Measurements from ENCODE around the gene TRPV2. TPM values are rescaled to one million over a fixed set of nuclear protein-coding genes. Genes with fewer than 3 reads are reported as not detected.

TRPV2 gene
- total RNA-seq, 1 donor from 2014 or later: 6.7 TPM

DNA sequence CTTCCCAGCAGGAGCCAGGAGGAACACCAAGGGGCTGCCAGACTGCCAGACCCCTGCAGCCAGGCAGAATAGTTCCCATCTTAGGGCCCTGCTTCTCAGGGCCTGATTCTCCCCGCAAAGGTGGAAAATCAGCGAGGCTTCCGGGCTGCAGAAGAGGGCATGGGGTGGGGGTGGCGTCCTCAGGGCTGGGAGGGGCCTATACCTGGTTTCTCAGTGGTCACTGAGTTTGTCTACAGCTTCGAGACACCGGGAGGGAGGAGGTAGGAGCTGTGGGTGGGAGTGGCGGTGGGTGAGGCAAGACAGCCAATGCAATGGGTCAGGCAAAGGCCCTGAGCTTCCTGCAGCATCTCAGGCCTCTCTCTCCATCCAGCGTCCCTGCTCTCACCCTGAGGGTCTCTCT is 62.3 kb downstream of the TRPV2 start:
- Histone ChIP-seq H3K27me3 (ENCODE audit: low read depth) (no peaks in the 10 kb centered on the region), H3K4me3 (no peak overlapping the region), H3K9me3 (replicated peaks) (no peaks in the 10 kb centered on the region), H3K4me1 (peaks cover 10% of the 10 kb centered on the region), H3K36me3 (no peaks in the 10 kb centered on the region), H3K27ac (replicated peaks) (peak overlapping the region; percentile 60)
- intact Hi-C loops (cut with micrococcal nuclease): no loop called here
- DNase-seq: no peak
- TF ChIP-seq, protein P1, sequence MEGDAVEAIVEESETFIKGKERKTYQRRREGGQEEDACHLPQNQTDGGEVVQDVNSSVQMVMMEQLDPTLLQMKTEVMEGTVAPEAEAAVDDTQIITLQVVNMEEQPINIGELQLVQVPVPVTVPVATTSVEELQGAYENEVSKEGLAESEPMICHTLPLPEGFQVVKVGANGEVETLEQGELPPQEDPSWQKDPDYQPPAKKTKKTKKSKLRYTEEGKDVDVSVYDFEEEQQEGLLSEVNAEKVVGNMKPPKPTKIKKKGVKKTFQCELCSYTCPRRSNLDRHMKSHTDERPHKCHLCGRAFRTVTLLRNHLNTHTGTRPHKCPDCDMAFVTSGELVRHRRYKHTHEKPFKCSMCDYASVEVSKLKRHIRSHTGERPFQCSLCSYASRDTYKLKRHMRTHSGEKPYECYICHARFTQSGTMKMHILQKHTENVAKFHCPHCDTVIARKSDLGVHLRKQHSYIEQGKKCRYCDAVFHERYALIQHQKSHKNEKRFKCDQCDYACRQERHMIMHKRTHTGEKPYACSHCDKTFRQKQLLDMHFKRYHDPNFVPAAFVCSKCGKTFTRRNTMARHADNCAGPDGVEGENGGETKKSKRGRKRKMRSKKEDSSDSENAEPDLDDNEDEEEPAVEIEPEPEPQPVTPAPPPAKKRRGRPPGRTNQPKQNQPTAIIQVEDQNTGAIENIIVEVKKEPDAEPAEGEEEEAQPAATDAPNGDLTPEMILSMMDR (IDR thresholded peaks at IDR 0.05; ENCODE audit: borderline replicate concordance): no peak

DNA sequence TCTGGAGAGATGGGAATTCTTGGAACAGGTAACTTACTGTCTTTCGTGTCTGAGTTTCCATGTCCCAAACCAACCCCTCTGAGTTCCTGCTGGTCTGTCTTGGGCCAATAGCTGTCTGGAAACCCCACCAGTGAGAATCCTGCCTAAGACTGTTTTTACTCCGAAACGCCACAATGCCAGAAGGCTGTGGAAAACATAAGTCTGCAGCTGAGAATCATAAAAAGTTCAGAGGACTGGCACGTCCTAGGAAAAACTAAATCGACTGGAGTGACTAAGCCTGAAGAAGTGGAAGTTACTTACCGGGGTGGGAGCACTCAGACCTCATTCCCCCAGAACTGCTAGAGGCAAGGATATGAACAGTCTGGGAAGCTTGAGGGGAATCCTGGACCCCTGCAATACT is 63.3 kb downstream of the TRPV2 start:
- no peaks in the 10 kb centered on the region for H3K27me3 ChIP-seq (ENCODE audit: low read depth)
- peaks cover 10% of the 10 kb centered on the region for H3K4me1 ChIP-seq
- DNase-seq: no peak
- intact Hi-C loops (cut with micrococcal nuclease): no loop called here
- TF ChIP-seq, protein P1 (IDR thresholded peaks at IDR 0.05; ENCODE audit: borderline replicate concordance): no peak
- no peaks in the 10 kb centered on the region for H3K9me3 ChIP-seq (replicated peaks)
- H3K4me3 ChIP-seq: no peak overlapping the region
- no peak overlapping the region for H3K27ac ChIP-seq (replicated peaks)
- no peaks in the 10 kb centered on the region for H3K36me3 ChIP-seq

DNA sequence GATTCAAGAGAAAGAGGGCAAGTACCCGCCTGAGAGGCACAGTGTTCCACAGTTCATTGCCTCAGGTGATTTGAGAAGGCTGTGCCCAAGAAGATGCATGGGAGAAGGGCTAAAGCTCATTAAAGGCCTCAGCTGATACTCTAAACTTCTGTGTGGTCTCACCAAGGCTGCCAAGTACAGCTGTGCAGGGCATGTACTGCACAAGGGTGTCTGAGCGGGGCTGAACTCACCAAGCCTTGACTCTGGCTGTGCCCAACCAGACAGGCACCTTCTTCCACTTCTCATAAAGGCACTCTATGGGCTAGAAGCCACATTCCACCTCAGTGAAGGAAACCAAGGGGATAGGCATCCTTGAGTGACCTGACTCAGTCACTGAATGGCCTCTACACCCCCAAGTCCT is 63.9 kb downstream of the TRPV2 start:
- no peak for DNase-seq
- intact Hi-C loops (cut with micrococcal nuclease): no loop called here
- TF ChIP-seq, protein P1 (IDR thresholded peaks at IDR 0.05; ENCODE audit: borderline replicate concordance): no peak
- Histone ChIP-seq H3K27me3 (ENCODE audit: low read depth) (no peaks in the 10 kb centered on the region), H3K4me3 (no peak overlapping the region), H3K4me1 (peaks cover 10% of the 10 kb centered on the region), H3K36me3 (no peaks in the 10 kb centered on the region), H3K9me3 (replicated peaks) (no peaks in the 10 kb centered on the region), H3K27ac (replicated peaks) (no peak overlapping the region)

DNA sequence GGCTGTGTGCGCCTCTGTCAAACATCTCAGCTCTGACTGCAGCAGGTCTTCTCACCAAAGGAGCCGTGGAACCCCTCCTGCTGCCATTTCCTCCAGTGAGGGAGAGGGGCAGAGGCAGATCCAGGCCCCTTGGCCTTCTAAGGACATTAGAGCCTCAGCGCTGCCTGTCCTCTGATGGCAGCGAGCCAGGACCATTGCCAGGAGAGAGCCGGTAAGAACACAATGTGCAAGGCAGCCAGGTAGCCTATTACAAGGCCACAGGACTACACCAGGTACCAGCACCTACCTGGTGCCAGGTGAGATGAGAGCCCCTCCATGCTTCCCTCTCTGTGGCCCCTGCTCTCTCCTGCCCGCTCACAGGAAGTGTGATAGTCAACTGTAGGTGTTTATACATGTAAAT is 65.6 kb downstream of the TRPV2 start:
- peaks cover 15% of the 10 kb centered on the region for H3K4me1 ChIP-seq
- no peaks in the 10 kb centered on the region for H3K27me3 ChIP-seq (ENCODE audit: low read depth)
- intact Hi-C loops (cut with micrococcal nuclease): no loop called here
- no peak overlapping the region for H3K4me3 ChIP-seq
- TF ChIP-seq, protein P1 (IDR thresholded peaks at IDR 0.05; ENCODE audit: borderline replicate concordance): no peak
- no peak for DNase-seq
- H3K9me3 ChIP-seq (replicated peaks): no peaks in the 10 kb centered on the region
- H3K36me3 ChIP-seq: no peaks in the 10 kb centered on the region
- no peak overlapping the region for H3K27ac ChIP-seq (replicated peaks)

DNA sequence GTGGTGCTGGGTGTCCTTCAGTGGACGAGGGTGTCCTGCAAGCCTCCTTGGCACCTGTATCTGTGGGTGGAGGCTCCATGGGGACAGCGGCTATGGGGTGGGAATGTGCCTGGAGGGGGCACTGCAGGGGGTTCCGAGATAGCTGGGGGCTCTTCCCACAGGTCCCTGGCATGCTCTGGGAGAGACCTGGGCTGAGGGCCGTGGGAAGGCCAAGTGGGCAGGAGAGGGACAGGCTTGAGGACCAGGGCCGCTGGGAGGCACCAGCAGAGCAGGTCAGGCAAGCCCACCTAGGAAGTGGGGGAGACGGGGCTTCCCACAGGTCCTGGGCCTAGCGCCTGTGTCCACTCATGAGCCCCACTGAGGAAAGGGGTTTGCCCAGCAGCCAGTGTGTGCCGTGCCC is 66.9 kb downstream of the TRPV2 start:
- Histone ChIP-seq H3K36me3 (no peaks in the 10 kb centered on the region), H3K4me3 (no peak overlapping the region), H3K27ac (replicated peaks) (no peak overlapping the region), H3K4me1 (peaks cover 24% of the 10 kb centered on the region), H3K27me3 (ENCODE audit: low read depth) (no peaks in the 10 kb centered on the region), H3K9me3 (replicated peaks) (no peaks in the 10 kb centered on the region)
- DNase-seq: no peak
- intact Hi-C loops (cut with micrococcal nuclease): no loop called here
- TF ChIP-seq, protein P1 (IDR thresholded peaks at IDR 0.05; ENCODE audit: borderline replicate concordance): no peak

Data from left ventricle myocardium inferior (tissue), 1 donor.